ENCODE measurements around the gene SLC25A22.

DNA sequence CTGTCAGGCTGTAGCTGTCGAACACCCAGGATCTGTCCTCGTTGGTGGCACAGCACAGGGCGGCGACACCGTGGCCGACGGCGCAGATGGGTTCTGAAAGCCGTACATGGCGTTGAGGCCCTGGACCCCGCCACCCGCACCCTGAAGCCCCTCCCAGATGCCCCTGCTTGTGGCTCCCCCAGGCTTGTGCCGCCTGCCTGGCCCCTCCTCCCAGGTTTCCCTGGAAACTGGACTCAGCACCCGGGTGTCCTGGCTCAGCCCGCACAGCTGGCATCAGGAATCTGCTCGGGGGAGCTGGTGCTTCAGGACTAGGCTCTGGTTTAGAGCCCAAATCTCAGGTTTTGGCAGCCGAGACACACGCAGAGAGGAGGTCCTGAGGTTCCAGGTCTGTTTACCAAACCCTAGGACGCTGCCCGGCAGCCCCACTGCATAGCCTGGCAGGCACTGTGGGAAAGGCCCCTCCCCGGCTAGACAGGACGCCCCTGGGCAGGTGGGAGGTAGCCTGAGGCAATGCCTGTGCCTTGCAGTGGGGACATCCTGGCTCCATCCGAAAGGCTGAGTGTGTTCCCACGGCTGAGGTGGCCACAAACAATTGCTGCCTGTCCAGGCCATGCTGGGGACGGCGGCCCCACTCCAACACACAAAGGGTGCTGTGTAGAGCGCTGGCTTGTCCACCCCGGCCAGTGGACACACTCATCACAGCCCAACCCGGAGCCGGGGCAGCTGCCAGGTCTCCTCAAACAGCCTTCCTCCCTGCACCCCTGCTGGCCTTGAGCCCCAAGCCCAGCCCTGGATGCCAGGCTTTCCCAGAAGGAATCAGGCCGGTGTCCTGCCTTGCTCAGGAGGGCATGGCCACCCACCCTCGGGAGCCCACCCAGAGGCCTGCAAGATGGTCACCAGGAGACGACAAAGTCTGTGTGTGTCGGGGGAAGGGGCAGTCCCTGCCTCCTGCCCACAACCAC lies 25.4 kb downstream of the SLC25A22 start:
- TF ChIP-seq, protein P1, sequence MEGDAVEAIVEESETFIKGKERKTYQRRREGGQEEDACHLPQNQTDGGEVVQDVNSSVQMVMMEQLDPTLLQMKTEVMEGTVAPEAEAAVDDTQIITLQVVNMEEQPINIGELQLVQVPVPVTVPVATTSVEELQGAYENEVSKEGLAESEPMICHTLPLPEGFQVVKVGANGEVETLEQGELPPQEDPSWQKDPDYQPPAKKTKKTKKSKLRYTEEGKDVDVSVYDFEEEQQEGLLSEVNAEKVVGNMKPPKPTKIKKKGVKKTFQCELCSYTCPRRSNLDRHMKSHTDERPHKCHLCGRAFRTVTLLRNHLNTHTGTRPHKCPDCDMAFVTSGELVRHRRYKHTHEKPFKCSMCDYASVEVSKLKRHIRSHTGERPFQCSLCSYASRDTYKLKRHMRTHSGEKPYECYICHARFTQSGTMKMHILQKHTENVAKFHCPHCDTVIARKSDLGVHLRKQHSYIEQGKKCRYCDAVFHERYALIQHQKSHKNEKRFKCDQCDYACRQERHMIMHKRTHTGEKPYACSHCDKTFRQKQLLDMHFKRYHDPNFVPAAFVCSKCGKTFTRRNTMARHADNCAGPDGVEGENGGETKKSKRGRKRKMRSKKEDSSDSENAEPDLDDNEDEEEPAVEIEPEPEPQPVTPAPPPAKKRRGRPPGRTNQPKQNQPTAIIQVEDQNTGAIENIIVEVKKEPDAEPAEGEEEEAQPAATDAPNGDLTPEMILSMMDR (IDR thresholded peaks at IDR 0.05): no peak
- TF ChIP-seq POLR2A (IDR thresholded peaks at IDR 0.05): no peak
